DND-41 (cell line): ENCODE results near the gene TTLL7.

ENCODE experiments used
- CTCF ChIP-seq: IDR thresholded peaks from 2 replicates; pipeline ENCODE4 v1.5.1; 2012; ENCODE audit warnings: borderline replicate concordance, low read length, moderate library complexity, mild to moderate bottlenecking; ENCODE audit not compliant: poor library complexity, severe bottlenecking; ENCODE audit errors: extremely low read depth
- EZH2 ChIP-seq: IDR thresholded peaks from 3 replicates; pipeline ENCODE4 v1.6.1; 2012; ENCODE audit warnings: borderline replicate concordance, low read depth, mild to moderate bottlenecking, moderate library complexity, low read length, inconsistent platforms; ENCODE audit not compliant: severe bottlenecking

DNA sequence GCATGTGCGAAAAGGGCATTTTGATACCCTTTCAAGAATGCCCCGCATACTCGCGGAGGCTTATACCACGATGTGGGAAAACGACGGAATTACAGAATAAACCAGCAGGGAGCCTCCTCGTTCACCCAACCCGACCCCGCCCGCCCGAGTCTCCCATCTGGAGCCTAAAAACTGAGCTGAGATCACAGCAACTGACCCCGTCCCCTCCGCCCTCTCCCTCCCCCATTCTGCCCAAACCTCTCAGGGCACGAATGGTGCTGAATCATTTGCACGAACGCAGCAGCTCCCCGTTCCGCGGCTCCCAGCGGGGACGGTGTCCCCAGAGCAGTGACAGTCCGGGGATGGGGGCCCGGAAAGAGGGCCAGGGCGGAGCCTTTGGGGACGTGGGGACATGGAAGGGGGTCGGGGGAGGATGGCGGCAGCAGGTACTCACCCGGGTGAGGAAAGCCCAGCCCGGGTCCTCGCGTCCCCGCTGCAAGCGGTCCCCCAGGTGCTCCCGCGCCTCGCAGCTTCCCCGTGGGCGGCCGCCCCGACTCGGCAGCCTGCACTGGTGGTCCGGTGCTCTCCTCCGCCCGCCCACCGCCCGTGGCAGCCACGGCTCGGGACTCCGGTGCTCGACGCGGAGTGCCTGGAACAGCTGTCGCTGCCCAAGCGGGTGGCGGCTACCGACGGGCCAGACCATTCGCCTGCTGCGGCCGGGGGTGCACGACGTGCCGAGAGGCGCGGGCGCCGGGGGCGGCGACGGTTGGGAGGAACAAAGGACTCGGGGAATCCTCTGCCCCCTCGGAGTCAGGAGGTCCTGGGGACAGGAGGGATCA lies at the start of gene TTLL7:
- TF ChIP-seq CTCF (no peak), EZH2 (no peak)
